HG03558 (cell line): ENCODE measurements around the gene SASH3.

Experiments
- ATAC-seq: cut with Tn5 transposase; IDR thresholded peaks from one replicate; pipeline ENCODE4 v1.9.1; 2021; ENCODE audit warnings: moderate number of reproducible peaks; ENCODE audit not compliant: unreplicated experiment; ENCODE audit errors: extremely low read depth

The SASH3 gene

DNA sequence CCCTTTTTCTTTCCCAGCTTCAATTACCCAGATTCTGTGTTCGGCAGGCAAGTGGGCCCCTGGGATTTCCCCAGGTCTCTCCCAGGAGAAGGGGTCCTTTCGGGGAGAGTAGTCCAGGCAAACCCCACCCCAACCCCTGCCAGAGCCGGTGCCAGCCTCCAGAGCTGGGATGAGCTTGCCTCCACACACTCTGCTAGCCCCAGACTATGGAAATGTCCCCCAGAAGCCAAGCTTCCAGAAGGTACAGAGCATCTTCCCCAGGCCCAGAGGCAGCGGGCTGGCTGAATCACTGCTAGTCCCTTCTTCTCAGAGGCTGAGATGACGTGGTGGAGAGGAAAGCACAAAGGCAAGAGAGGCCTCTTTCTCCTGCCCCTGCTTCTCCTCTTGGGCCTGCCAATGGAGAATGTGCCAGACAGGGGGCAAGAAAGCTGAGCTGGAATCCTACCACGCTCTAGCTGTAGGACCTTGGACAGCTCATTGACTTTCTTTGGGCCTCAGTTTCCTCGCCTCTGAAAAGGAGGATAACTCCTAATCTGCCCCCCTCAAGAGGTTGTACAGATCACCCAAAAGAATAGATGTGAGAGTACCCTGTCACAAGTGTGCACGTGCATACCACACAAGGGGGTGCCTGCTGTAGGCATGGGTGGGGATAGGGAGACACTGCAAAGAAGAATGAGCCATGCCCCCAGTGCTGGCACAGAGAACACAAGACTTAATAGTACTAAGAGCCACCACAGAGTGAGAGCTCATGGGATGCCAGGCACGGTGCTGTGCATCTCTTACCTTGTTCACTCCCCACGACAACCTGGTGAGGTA, 2.1 kb downstream of the SASH3 start:
- no peak for ATAC-seq

DNA sequence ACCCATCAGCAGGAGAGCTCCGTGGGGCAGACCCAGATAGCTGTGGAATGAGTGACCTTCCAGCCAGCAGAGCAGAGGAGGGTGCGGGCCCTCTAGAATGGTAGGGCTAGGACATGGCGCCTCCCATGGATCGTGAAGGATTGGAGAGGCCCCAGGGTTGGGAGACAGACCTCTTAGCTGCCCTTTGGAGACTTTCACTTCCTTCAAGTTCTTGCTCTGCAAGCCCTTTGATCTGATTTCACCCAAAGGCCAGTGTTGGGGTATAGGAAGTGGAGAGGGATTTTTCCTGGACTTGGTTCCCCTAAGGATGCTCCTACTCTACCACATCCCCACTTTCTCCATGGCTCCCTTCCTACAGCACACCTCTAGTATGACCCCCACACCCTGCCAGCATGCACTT, 3.0 kb downstream of the SASH3 start:
- ATAC-seq: no peak

DNA sequence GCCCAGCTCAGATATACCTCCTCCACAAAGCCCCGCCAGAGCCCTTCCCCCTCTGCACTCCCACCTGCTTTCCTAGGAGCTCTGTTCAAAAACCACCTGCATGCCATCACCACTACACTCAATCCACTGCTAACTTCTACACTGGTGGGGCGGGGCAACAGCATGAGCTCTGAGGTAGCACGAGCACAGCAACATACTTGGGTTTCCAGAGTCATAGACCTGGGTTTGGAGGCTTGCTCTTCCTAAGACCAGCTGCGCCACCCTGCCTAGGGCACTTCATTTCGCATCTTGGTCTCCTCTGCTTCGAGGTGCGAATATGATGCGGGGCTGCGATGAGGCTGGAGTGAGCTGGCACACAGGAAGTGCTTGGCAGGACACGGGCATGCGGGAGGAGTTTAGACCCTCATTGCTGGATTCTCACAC, 3.6 kb downstream of the SASH3 start:
- no peak for ATAC-seq

DNA sequence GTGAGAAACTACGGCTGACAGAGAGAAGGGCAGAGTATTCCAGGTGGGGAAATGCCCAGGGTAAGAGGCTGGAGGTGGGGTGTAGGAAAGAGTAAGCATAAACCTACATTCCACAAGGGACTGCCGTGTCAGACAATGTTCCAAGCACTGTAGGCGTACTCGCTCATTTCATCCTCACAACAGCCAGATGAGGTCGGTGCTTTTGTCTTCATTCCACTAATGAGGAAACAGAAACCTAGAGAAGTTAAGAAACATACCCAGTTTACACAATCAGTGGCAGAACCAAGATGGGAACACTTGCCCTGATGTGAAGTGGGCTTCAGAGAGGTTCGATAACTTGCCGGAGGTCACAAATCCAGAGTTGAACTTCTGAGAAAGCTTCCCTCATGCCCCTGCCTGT, 4.6 kb downstream of the SASH3 start:
- no peak for ATAC-seq

DNA sequence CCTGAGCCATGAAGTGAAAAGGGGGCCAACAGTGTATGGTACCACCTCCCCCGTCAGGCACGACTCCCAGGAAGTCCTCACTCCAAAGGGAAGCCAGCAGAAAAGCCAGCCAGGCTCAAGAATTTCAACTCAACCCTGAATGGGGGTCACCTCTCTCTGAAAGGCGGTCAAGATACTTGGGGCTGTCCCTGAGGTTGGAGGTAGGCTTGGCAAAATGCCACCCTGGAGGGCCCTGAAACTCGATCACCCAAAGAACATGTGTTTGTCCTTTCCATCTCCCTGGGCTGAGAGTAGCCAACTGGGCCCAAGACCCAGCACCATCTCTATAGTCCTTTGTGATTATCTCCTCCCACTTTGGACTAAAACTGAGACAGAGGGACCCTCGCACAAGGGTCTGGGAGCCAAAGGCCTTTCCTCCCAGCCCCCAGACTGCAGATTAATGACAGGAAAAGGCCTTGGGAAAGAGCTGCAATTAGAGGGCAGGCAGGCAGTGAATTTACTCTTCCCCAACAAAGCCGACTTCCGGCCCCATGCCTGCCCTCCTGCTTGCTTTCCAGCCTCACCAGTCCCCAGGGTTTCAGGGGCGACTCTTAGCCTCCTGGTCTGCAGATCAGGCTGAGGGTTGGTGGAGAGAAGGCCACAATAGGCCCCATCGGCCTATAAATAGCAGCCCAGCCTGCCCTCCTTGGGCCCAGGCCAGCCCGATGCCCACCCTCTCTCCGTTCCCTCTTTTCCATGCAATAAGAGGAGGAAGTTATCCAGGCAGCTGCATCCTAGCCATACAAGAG, 5.6 kb downstream of the SASH3 start:
- ATAC-seq: no peak

DNA sequence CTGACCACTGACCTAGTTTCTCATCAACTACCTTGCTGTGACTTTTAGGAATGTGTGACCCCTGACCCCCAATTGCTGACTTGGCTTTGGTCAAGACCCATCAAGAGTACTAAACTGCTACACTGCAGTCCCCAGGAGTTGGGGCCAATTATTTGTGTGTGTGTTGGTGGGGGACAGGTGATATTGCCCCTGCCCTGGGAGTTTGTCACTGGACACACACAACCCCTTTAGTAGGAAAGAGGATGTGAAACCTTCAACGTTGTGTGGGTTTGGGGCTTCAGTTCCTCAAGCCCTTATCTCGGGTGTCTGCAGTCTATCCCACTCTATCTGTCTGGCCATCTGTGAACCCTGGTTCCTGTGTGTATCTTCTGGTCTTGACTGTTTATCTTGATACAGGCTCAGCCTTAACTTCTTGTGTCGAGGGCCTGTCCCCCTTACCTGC, 6.5 kb downstream of the SASH3 start:
- ATAC-seq: peak; percentile 79

DNA sequence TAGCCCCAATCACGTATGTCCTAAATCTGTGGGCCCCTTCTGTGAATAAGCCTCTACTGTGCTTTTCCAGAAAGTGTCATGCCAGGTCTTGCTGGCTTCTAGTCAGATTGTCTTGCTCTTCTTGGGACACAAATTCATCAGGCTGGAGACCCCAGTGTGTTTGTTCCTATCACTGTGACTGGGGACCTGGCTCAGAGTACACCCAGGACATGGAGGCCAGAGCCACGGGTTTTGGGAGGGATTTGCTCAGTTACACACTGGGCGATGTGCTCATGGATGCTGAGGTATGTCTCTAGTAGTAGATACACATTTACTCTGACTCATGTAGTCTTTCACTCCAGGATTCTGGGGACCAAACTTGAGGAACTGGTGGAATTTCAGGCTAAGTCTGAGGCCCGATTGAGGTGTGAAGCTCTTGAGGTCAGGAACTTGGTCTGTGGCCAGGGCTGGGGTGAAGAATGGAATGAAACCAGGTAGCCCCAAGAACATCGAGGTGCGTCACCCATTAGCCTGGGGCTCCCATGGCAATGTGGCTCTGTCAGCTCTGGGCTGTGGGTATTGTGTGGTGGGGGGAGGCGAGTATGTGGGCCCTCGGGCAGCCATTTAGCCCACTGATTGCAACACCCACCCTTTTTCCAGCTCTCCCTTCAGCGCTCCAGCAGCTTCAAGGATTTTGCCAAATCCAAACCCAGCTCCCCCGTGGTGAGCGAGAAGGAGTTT, 7.7 kb downstream of the SASH3 start:
- no peak for ATAC-seq

DNA sequence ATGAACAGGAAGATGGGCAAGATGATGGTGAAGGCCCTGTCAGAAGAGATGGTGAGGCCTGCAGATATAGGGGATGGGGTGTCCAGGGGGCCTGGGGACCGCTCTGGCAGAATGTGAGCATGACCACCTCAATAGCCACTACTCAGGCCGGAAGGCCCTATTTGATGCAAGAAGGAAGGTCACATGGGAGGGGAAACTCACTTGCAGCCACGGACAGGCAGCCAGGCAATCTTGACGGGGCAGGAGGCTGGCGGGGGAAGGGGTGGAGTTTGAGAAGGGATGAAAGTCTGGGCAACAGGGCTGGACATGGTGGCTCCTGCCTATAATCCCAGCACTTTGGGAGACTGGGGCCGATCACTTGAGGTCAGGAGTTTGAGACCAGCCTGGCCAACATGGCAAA, 8.8 kb downstream of the SASH3 start:
- no peak for ATAC-seq

DNA sequence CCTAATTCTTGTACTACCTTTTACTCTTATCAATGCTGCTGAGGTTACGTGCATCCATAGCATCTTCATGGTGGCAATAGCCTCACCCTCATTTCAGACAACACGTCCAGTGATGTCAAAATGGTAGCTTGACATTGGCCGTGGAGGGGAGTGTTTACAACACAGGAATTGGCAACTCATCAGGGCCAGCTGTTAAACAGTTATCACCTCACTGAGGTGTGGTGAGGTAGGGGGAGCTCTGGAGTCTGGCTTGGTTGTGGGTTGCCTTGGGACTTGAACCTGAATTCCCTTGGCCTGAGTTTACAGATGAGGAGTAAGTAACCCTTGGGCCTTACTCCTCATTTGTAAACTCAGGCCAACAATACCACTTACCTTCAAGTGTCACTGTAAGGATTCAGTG, 10.4 kb downstream of the SASH3 start:
- no peak for ATAC-seq

DNA sequence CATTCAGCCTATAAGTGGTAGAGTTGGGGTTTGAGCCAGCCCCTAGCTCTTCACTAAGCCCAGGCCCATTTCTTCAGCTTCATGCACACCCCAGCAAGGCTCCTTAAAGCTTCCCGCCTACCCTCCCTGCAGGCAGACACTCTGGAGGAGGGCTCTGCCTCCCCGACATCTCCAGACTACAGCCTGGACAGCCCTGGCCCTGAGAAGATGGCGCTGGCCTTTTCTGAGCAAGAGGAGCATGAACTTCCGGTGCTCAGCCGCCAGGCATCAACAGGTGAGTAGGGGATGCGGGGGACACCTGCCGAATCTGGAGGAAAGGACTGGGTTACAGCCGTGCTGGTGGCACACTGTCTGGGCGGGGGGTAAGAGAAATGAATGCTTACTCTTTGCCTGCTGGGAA, 11.1 kb downstream of the SASH3 start:
- ATAC-seq: no peak

DNA sequence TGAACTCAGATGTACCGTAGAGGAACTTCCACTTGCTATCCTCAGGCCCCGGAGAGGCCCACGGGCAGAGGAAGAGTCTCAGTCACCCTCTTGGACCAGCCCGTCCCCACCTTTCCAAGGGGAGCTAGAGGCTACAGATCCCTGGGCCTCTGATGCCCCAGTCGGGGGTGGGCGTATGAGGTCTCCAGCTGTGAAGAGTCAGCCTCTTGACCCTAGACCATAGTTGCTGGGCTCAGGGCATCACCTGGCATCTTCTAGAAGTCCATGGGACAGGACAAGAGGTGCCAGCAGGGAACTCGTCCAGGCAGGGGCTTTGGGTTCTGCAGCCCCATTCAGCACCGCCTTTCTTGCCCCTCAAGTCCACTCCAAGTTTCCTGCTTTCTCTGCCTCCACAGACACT, 11.6 kb downstream of the SASH3 start:
- ATAC-seq: no peak

DNA sequence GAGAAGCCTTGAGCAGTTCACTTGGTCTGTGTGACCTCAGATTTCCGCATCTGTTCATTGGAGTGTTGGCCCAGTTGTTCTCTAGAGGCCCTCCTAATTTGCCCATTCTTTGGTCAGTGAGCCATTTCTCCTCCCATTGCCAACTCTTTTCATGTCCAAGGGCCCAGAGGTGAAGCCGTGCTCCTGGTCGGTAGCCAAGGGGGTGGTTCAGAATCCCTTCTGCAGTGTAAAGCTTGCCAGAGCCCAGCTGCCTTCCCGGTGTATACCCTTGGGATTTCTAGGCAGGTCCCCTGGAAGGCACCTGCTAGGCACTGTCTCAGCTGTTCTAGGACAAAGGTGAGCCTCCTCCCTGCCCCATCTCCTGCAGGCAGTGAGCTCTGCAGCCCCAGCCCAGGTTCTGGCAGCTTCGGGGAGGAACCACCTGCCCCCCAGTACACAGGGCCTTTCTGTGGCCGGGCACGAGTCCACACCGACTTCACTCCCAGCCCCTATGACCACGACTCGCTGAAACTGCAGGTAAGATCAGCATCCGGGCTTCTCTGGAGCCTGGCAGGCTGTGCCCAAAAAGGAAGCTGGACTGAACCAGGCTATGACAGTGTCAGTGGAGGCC, 12.3 kb downstream of the SASH3 start:
- ATAC-seq: no peak

DNA sequence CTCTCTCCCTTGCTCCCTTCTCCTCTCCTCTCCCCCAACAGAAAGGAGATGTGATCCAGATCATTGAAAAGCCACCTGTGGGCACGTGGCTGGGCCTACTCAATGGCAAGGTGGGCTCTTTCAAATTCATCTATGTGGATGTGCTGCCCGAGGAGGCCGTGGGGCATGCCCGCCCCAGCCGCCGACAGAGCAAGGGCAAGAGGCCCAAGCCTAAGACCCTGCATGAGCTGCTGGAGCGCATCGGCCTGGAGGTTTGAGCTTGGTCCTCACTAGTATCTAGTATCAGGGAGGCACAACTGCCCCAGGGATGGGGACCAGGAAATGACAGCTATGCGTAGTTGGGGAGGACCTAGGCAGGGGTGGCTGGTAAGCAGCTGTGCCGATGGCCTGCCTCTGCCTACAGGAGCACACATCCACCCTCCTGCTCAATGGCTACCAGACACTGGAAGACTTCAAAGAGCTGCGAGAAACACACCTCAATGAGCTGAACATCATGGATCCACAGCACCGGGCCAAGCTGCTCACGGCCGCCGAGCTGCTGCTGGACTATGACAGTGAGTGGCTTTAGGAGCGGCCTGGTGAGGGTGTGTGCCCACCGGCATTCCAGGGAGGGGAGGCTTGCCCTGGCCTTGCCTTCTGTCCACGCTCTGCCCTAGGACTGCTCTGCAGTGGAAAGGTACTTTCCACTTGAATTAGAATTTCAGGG, 13.0 kb downstream of the SASH3 start:
- ATAC-seq: no peak

DNA sequence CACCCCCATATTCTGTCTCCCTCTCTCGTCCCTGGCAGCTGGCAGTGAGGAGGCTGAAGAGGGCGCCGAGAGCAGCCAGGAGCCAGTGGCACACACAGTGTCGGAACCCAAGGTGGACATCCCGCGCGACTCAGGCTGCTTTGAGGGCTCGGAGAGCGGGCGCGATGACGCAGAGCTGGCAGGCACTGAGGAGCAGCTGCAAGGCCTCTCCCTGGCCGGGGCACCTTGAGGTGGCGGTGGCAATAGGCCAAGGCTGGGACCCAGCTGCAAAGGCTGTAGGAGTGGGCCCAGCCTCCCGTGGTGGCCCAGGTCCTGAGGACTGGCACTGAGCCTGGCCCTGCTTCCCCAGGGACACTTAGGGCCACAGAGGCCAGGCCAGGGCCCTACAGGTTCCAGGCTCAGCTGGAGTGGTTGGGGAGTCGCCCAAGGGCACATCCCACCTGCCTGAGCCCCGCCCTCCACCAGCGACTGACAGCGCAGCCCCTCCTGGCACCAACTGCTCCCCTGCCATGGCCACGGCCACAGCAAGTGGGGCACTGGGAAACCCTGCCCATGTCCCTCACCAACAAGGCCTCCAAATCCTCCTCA, 13.9 kb downstream of the SASH3 start:
- ATAC-seq: no peak

DNA sequence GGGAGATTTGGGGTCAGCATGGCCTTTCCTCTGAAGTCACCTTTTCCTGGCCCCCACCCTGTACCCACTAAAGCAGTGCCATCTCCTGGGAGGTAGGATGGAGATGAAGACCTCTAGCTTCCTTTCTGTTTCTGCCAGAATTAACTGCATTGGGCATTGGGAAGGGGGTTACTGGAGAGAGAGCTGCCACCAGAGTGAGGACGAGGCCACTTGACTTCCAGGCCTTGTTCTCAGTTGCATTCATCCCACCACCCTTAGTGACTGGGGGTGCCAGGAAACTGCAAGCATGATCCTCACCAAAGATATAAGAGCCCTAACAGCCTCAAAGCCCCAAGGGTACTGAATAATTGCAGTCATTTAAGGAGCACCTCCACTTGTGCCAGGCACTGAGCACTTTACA, 15.8 kb downstream of the SASH3 start:
- no peak for ATAC-seq

DNA sequence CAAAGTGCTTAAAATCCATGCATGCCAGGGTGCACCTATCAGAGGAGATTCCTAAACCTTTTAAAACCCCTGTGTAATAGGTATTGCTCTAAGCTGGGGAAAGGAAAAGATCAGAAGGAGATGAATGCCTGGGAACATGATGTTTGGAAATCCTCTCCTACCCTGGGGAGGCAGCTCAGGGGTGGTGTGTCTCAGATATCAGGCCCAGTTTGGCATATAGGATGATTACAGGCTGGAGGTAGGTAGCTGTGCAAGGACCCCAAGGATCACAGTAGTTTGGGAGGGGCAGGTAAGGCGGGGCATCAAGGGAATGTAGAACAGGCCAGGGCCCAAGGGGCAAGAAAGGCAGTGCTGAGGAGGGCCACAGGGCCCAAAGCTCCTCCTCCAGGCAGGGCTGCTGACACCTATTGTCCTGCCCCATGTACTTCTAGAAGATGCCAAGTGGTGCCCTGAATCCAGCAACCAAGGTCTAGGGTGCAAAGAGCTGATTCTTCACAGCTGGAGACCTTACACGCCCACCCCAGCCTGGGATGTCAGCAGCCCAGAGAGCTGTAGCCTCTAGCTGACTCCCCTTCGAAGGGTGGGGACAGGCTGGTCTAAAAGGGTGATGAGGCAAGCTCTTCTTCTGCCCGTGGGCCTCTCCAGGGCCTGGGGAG, 17.6 kb downstream of the SASH3 start:
- ATAC-seq: no peak

DNA sequence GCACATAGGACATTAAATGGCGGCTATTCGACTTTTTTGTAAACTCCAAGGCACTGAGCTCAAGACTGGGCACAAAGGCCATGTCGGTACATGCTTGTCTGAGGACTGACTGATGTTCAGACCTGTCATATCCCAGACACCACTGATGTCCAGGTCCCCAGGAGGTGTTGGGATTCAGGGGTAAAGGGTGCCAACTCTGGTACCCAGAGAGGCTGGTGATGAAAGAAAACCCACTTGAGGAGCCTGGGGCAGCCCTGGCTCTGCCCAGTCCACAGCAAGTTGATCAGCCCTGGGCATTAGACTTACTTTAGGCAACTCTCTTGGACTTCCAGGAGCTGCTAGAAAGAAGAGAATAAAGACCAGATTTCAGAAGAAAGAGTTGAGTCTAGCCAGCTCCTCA, 18.7 kb downstream of the SASH3 start:
- ATAC-seq: no peak

DNA sequence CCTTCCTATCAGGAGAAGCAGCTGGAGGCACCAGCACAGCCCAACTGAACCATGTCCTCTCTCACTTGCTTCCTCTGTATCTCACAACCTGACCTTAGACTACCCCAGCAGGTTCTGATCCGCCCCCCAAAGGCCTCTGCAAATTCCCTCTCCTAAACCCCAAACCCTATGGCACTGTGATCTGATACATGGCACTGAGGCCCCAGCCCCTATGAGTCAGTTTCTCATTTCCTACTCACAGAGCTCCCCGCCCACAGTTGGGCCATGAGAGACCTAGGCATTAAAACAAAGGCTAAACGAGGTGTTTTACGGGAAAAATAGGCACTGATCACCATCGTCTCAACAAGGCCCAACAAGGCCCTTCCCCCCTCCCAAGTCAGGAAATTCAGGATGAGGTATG, 19.1 kb downstream of the SASH3 start:
- ATAC-seq: no peak

DNA sequence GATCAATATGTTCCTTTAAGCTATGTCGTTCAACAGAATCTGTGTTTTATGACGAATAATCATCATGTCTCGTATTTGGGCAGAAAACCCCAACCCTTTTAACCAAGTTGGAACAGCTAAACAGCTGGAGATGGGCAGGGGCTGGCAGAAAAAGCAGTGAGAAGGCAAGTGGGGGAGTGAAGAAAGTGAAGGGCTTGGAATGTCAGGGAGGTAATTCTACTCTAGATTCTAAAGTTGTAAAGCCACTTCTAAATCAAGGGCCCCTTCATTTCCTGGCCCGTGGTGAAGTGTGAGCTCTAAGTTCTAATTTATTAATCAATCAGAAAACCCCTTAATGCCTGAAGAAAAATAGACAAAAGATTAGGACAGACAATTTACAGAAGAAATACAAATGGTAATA, 20.4 kb downstream of the SASH3 start:
- ATAC-seq: no peak
